Mammary epithelial cell (primary cell): Measurements from ENCODE around the gene CYP19A1.

Experiments used
- EZH2 ChIP-seq: IDR thresholded peaks from 2 replicates; pipeline ENCODE4 v1.6.1; 2012; ENCODE audit warnings: low read length, inconsistent platforms, borderline replicate concordance
- TF ChIP-seq, protein P1 (sequence below), 2 donors: IDR thresholded peaks in 1 of 2; conservative IDR thresholded peaks in 1 of 2; 2 replicates each; pipeline ENCODE4 v1.5.1; 2011 to 2012; ENCODE audit warnings: inconsistent platforms in 2 of 2, low read length in 2 of 2, mild to moderate bottlenecking in 2 of 2, control low read depth in 1 of 2, low read depth in 1 of 2; ENCODE audit not compliant: insufficient read depth in 1 of 2; ENCODE audit errors: extremely low read depth in 1 of 2

- no peak for TF ChIP-seq EZH2
- TF ChIP-seq, protein P1, sequence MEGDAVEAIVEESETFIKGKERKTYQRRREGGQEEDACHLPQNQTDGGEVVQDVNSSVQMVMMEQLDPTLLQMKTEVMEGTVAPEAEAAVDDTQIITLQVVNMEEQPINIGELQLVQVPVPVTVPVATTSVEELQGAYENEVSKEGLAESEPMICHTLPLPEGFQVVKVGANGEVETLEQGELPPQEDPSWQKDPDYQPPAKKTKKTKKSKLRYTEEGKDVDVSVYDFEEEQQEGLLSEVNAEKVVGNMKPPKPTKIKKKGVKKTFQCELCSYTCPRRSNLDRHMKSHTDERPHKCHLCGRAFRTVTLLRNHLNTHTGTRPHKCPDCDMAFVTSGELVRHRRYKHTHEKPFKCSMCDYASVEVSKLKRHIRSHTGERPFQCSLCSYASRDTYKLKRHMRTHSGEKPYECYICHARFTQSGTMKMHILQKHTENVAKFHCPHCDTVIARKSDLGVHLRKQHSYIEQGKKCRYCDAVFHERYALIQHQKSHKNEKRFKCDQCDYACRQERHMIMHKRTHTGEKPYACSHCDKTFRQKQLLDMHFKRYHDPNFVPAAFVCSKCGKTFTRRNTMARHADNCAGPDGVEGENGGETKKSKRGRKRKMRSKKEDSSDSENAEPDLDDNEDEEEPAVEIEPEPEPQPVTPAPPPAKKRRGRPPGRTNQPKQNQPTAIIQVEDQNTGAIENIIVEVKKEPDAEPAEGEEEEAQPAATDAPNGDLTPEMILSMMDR (conservative IDR thresholded peaks at IDR 0.05 in 1 of 2, IDR thresholded peaks at IDR 0.05 in 1 of 2; ENCODE audit: extremely low read depth in 1 of 2, insufficient read depth in 1 of 2, low read depth in 1 of 2, low read length in 2 of 2): no peak
These were observed 169.7 kb downstream of the CYP19A1 start for GRCh38 chr15:51168700-51169099.
